PC-3 (cell line): ENCODE measurements around the gene KCNH3. TPM values are rescaled to one million over a fixed set of nuclear protein-coding genes. Genes with fewer than 3 reads are reported as not detected.

Experiments used
- ATAC-seq: fragments of 200-7000 bp; cut with Tn5 transposase; 2 replicates; pipeline ENCODE4 v1.9.1; 2020; ENCODE audit warnings: mild to moderate bottlenecking, moderate library complexity
- BruUV-seq: library from RNA; stranded (reverse); fragments of 400-500 nt; replicated peaks from 2 replicates; lab custom pipeline; 2021; lab: Mats Ljungman, UMichigan
- CTCF ChIA-PET: fragments of 300-600 bp; sonication (Branson Sonifier 250); formaldehyde crosslinking; loops from one replicate; lab custom pipeline; 2022; ENCODE audit warnings: antibody characterized with exemption; lab: Charles Lee
- POLR2A ChIA-PET: fragments of 300-600 bp; sonication (Branson Sonifier 250); formaldehyde crosslinking; loops from one replicate; lab custom pipeline; 2022; ENCODE audit warnings: antibody characterized with exemption; ENCODE audit not compliant: unreplicated experiment; lab: Charles Lee
- DNase-seq: peaks from one replicate; pipeline ENCODE4 v3.0.0-alpha.2; 2015
- H2AFZ ChIP-seq: fragments of 300-600 bp; sonication (generic); 2 replicates; pipeline ENCODE4 v1.6.0; 2016; ENCODE audit warnings: antibody characterized with exemption, low read length
- H3F3A ChIP-seq: fragments of 300-600 bp; sonication (generic); one replicate; pipeline ENCODE4 v1.6.0; 2017; ENCODE audit warnings: antibody characterized with exemption, low read length, control low read depth, mild to moderate bottlenecking; ENCODE audit not compliant: unreplicated experiment
- H3K27ac ChIP-seq: fragments of 300-600 bp; sonication (generic); 2 replicates; pipeline ENCODE4 v1.5.1; 2016; ENCODE audit warnings: mild to moderate bottlenecking, low read length
- H3K27me3 ChIP-seq: fragments of 300-600 bp; sonication (generic); 2 replicates; pipeline ENCODE4 v1.6.1; 2016; ENCODE audit warnings: low read length, mixed read lengths
- H3K36me3 ChIP-seq: fragments of 300-600 bp; sonication (generic); 2 replicates; pipeline ENCODE4 v1.6.1; 2016; ENCODE audit warnings: low read depth, mixed run types, low read length, mixed read lengths
- H3K4me1 ChIP-seq: fragments of 300-600 bp; sonication (generic); 2 replicates; pipeline ENCODE4 v1.5.1; 2016; ENCODE audit warnings: low read length; ENCODE audit not compliant: insufficient read depth
- H3K4me2 ChIP-seq: fragments of 300-600 bp; sonication (generic); 2 replicates; pipeline ENCODE4 v1.6.0; 2016; ENCODE audit warnings: low read length
- H3K4me3 ChIP-seq: fragments of 300-600 bp; sonication (generic); 2 replicates; pipeline ENCODE4 v1.5.1; 2016; ENCODE audit warnings: mild to moderate bottlenecking, low read length, mixed read lengths
- H3K79me2 ChIP-seq: fragments of 300-600 bp; sonication (generic); 2 replicates; pipeline ENCODE4 v1.6.1; 2017; ENCODE audit warnings: low read length, mixed read lengths
- H3K9ac ChIP-seq: fragments of 300-600 bp; sonication (generic); 2 replicates; pipeline ENCODE4 v1.6.0; 2016; ENCODE audit warnings: mild to moderate bottlenecking, low read length
- H3K9me2 ChIP-seq: fragments of 300-600 bp; sonication (generic); replicated peaks from 2 replicates; pipeline ENCODE4 v1.6.1; 2016; ENCODE audit warnings: mixed run types, low read length, mixed read lengths
- H3K9me3 ChIP-seq: fragments of 300-600 bp; sonication (generic); 2 replicates; pipeline ENCODE4 v1.6.1; 2016; ENCODE audit warnings: low read length, mixed read lengths
- H4K20me1 ChIP-seq: fragments of 300-600 bp; sonication (generic); 2 replicates; pipeline ENCODE4 v1.6.1; 2016; ENCODE audit warnings: low read length, mixed read lengths
- CTCF ChIP-seq: fragments of 300-600 bp; sonication (generic); conservative IDR thresholded peaks from 2 replicates; pipeline ENCODE4 v1.5.1; 2017; ENCODE audit warnings: antibody characterized with exemption, low read depth, mild to moderate bottlenecking, low read length
- EZH2 ChIP-seq: fragments of 300-600 bp; sonication (generic); IDR thresholded peaks from one replicate; pipeline ENCODE4 v1.6.1; 2017; ENCODE audit warnings: antibody characterized with exemption, mild to moderate bottlenecking, low read length; ENCODE audit not compliant: unreplicated experiment
- EZH2phosphoT487 ChIP-seq: fragments of 300-600 bp; sonication (generic); IDR thresholded peaks from 2 replicates; pipeline ENCODE4 v1.6.1; 2018; ENCODE audit warnings: mild to moderate bottlenecking, antibody characterized with exemption, low read length, borderline replicate concordance
- intact Hi-C: fragments of 100-400 bp; cut with micrococcal nuclease; formaldehyde crosslinking; loops from 2 replicates; pipeline ENCODE4 v1.9.0; 2023
- total RNA-seq: library from RNA; depleted of rRNA; stranded (reverse); fragments of >200 nt; gene quantifications from 2 replicates; pipeline ENCODE4 v1.2.3, GENCODE V29; 2014

The KCNH3 gene
- total RNA-seq, 1 experiment from 2014 or later, result 0.07 TPM

- TF ChIP-seq CTCF (no peak), EZH2 (no peak), EZH2phosphoT487 (no peak)
- ATAC-seq (no peak), DNase-seq (no peak)
- Histone ChIP-seq H3F3A (no peaks in the 10 kb centered on the region), H3K9me3 (no peaks in the 10 kb centered on the region), H3K27ac (no peak overlapping the region), H3K4me3 (no peak overlapping the region), H3K9me2 (no peaks in the 10 kb centered on the region), H3K9ac (no peak overlapping the region), H3K79me2 (peaks cover 44% of the 10 kb centered on the region), H3K4me2 (no peak overlapping the region), H3K4me1 (peaks cover 13% of the 10 kb centered on the region; the same call in 1 of the 2 replicates), H3K36me3 (peaks cover 20% of the 10 kb centered on the region), H4K20me1 (0 out of 2 replicates have a peak, but pooled peaks cover 6% of the 10 kb centered on the region), H3K27me3 (no peaks in the 10 kb centered on the region), H2AFZ (no peak overlapping the region)
- POLR2A ChIA-PET, result no interaction called here
- BruUV-seq, result no TSS peak
- CTCF ChIA-PET, result no interaction called here
- intact Hi-C loops, result no loop called here
Measured at GRCh38 chr12:49564686-49565405, 26.0 kb downstream of the KCNH3 start.

GRCh38 chr12:49565406-49566265, 26.8 kb downstream of the KCNH3 start:
- Histone ChIP-seq H2AFZ (no peak overlapping the region), H4K20me1 (0 out of 2 replicates have a peak, but pooled peaks cover 6% of the 10 kb centered on the region), H3K27ac (no peak overlapping the region), H3K9me2 (no peaks in the 10 kb centered on the region), H3K4me3 (no peak overlapping the region), H3K4me2 (no peak overlapping the region), H3K9ac (no peak overlapping the region), H3K79me2 (peaks cover 52% of the 10 kb centered on the region), H3K4me1 (peaks cover 13% of the 10 kb centered on the region; the same call in 1 of the 2 replicates), H3F3A (no peaks in the 10 kb centered on the region), H3K36me3 (peaks cover 20% of the 10 kb centered on the region; the same call in 1 of the 2 replicates), H3K9me3 (no peaks in the 10 kb centered on the region), H3K27me3 (no peaks in the 10 kb centered on the region)
- ATAC-seq, result no peak
- BruUV-seq, result no TSS peak
- TF ChIP-seq CTCF, result no peak
- no peak for TF ChIP-seq EZH2
- no peak for TF ChIP-seq EZH2phosphoT487
- ChIA-PET POLR2A (no interaction called here), CTCF (no interaction called here)
- intact Hi-C loops, result no loop called here
- no peak for DNase-seq
